IPS-NIHi11 (cell line): Measurements from ENCODE around the gene ZNF484.
A peak's percentile ranks its signal among the peaks of the same experiment; 100 is the strongest.
"Not testable (repeated sequence)": the region's sequence is repeated elsewhere in the genome, so short reads cannot be mapped to it uniquely, and the experiment has no call there.

Experiments used
- DNase-seq: peaks from one replicate; pipeline ENCODE4 v3.0.0; 2012; ENCODE audit warnings: mixed read lengths, low spot score

ZNF484 gene

DNA sequence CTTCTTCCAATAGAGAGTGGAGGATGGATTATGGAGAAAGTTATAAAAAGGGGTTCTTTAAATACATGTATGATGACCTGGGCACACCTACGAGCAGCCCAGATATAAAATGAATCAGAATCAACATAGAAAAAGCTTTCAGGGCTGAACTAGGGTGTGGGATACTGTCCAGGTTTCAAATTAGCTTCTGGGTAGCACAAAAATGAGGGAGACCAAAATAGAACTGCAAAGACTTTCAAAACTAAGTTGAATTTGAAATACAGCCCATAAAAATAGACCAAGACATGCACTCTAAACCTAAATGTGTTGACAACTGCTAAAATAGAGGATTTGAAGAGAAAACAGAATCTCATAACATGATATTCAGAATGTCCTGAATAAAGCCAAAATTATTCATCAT lies 17.0 kb downstream of the ZNF484 start:
- no peak for DNase-seq

- no peak for DNase-seq
These were observed 20.6 kb downstream of the ZNF484 start for GRCh38 chr9:92857236-92857635.

- DNase-seq: no peak
These were observed 24.1 kb downstream of the ZNF484 start for GRCh38 chr9:92853716-92854115.

GRCh38 chr9:92850898-92851297 lies 26.9 kb downstream of the ZNF484 start:
- no peak for DNase-seq

- not testable (repeated sequence) for DNase-seq
These were observed 29.1 kb downstream of the ZNF484 start for GRCh38 chr9:92848740-92849139.

DNA sequence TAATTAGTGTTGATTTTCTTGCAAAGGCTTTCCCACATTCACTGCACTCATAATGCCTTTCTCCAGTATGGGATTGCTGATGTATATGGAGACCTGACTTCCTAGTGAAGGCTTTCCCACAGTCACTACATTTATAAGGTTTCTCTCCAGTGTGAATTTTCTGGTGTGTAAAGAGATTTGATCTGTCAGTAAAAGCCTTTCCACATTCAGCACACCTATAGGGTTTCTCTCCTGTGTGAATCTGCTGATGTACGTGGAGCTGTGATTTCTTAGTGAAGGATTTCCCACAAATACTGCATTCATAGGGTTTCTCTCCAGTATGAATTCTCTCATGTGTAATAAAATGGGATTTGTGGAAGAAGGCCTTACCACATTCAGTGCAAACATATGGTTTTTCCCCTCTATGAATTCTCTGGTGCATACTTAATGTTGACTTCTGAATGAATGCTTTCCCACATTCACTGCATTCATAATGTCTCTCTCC lies 31.1 kb downstream of the ZNF484 start:
- no peak for DNase-seq

GRCh38 chr9:92838411-92838810 lies 39.4 kb downstream of the ZNF484 start:
- not testable (repeated sequence) for DNase-seq

DNA sequence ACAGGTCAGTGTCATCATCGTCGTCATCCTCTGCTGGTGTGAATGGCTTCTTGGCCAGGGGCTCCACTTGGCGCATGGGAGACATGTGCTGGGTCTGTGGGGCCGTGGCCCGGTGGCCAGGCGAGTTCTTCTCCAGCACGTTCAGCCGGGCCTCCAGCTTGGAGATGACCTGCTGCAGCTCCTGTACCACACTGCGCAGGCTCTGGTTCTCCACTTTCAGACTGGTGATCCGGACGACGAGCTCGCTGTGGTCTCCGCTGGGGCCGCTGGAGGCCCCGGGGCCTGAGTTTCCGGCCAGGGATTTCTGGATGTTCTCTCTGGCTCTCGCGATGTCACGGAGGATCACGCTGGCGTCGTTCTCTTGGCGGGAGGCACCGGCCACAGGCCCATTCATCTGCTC lies 40.6 kb downstream of the ZNF484 start:
- no peak for DNase-seq

DNA sequence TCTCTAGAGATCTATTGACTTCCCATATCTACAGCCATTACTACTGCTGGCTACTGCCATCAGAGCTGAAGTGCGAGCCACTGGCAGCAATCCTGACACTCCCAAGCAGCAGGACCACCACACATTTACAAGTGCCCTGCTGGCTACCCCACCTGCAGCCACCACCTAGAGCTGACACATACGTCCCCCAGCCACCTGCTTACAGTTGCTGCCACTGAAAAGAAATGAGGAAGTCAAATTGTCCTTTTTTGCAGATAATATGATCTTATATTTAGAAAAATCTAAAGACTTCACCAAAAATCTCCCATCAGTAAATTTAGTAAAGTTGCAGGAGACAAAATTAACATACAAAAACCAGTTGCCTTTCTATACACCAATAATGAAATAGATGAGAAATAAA lies 48.4 kb downstream of the ZNF484 start:
- DNase-seq: no peak

- not testable (repeated sequence) for DNase-seq
These were observed 52.8 kb downstream of the ZNF484 start for GRCh38 chr9:92825065-92825464.

DNA sequence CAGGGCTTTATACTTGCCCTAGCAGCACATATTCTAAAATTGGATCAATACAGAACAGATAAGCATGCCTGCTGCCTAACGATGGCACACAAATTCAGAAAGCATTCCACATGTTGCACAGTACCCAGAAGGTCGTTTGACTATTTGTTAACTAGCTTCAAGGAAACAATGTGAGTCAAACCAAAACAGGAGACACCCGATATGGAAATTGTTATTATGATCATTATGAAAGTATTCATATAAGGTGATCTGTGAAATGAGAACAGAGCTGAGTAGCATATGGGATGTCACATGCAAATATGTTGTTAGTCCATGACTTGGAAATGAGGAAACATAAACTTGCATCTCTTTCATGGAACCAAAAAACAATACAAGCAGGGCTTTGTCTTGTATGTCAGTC lies 56.9 kb downstream of the ZNF484 start:
- no peak for DNase-seq

GRCh38 chr9:92819898-92820297 lies 57.9 kb downstream of the ZNF484 start:
- DNase-seq: not testable (repeated sequence)

GRCh38 chr9:92809629-92810326 lies 68.1 kb downstream of the ZNF484 start:
- not testable (repeated sequence) for DNase-seq

DNA sequence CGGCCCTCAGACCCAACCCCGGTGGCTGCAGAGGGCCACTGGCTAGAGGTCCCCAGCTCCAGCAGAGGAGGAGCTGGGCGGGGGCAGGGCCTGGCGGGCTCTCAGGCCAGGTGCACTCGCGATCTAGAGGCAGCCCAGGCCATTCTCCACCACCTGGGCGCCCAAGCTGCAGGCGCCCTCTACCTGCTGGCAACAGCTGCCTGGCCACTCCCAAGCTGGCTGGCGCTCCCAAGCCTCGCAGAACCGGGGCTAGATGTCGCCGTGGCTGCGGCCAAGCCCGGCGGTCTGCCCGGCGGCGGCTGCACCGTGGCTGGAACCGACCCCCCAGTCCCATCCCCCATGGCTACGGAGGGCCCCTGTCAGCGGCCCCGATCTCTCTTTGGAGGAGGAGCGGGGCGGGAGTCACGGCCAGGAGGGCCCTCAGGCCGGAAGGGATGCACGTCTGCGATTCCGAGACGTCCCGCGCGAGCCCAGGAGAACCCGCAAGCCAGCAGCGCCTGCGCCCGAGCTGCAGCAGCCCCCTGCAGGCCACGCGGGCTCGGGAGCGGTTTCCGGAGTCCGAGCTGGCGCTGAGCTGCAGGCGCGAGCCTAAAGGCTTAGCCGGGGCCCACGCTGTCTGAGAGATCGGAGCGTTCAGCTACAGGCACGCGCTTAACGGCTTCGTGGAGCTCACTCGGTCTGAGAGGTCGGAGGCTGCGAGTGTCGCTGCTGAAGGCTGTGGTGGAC lies 68.9 kb downstream of the ZNF484 start:
- DNase-seq: peak; percentile 82

GRCh38 chr9:92807757-92808725 lies 69.8 kb downstream of the ZNF484 start:
- peak; percentile 15 for DNase-seq

DNA sequence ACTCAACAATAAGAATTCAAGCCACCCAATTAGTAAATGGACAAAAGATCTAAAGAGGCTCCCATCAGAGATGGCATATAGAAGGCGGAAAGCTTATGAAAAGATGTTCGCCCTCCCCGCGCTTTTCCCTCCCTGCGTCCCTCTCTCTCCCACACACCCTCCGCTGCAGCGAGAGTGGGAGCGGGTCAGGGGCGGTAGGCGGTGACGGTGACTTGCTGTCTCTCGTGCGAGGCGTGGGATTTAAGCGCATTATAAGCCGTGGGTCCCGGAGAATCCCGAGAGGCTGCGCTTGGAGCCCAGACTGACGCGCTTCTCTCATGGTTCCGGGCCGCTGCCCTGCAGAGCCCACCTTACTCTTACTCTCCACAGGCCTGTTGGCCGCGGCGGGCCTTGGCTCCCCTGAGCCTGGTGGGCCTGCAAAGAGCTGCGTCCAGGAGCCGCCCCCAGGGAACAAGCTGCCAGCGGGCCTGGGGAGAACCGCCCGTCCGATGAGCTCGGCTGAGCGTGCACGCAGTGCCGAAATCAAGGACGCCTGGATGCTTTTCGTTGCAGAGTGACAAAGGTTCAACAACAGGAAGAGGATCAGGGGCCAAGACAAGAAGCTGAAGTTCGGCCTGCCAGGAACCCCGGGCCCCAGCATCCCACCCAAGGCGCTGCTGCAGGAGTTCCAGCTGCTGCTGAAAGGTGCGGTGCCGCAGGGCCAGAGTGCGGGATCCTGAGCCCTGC lies 70.6 kb downstream of the ZNF484 start:
- DNase-seq: no peak

- no peak for DNase-seq
These were observed 73.1 kb downstream of the ZNF484 start for GRCh38 chr9:92804727-92805126.

DNA sequence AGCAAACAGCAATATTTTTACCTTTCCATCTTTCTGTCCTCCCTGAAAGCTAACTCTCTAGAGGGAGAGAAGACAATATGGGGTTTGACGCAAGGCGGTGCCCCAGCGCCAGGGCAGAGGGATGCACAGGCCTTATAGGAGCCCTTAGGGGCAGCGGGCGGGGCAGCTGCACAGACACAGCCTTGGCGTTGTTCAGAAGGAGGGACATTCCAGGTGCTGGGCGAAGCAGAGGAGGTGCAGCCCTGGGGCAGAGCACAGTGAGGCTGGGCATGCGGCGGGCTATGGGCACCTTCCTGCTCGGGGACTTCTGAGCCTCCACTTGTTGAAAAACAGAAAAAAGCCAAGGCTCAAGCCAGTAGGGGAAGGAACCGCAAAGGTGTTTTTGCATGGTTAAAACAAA lies 79.5 kb downstream of the ZNF484 start:
- no peak for DNase-seq

DNA sequence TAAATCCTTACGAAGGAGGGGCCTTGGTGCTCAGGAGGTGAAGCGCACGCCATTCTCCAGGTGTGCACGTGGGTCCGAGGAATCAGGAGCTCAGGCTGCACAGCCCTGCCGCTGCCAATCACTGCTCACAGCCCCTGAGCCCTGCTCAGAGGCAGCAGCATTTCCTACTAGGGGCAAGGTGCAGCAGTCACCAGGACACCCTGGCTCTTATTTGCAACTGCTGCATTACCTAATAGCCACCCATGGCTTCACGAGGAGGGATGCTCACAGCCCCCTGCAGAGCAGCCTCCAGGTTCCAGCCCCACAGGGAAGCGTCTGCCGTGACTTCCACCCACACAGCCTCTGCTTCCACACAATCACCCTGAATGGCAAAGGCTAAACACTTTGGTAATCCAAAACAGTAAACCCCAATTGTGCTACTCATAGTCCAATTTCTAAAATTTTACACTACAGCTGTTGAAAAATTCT lies 81.5 kb downstream of the ZNF484 start:
- not testable (repeated sequence) for DNase-seq

DNA sequence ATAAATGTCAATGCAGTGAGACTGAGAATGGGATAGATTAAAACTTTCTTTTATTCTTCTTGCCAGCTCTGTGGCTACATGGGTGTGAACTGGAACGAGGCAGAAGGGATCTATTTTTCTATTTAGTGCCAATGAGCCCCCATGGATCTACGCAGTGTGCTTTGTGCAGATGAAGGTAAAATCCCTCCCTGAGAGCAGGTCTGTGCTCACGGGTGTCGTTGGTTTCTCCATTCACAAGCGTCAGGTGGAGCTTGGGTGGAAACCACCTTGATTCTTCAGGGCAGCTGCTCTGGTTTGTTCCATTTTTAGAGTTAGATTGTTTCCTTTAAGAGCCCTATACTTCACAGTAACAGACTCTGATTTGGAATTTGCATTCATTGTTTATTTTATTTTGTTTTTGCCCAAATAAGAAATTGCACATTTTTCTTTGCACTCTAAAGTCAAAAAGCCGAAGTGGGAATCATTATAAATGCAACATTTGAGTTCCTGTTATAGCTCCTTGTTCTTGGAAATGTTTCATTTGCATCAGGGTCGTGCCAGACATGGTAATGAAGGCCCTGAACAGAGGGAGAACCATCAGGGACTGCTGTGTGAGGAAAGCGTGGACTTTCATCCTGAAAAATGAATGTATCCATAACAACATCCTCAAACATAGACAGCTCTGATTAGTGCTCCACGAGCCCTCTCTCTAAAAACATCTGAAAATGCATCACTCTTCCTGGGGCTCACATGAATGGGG lies 82.1 kb downstream of the ZNF484 start:
- DNase-seq: no peak
